NB4 (cell line): ENCODE results near the gene ADAMTS7.
"Not testable (repeated sequence)": the region's sequence is repeated elsewhere in the genome, so short reads cannot be mapped to it uniquely, and the experiment has no call there.

ENCODE experiments used
- DNase-seq: peaks from one replicate; pipeline ENCODE4 v3.0.0; 2010; ENCODE audit warnings: low read depth
- H3K4me3 ChIP-seq: one replicate; pipeline ENCODE4 v1.5.1; 2011; ENCODE audit warnings: mild to moderate bottlenecking, low read depth, low read length, moderate library complexity
- MYC ChIP-seq: IDR thresholded peaks from 2 replicates; pipeline ENCODE4 v1.6.1; 2011; ENCODE audit warnings: low read depth, low read length
- POLR2A ChIP-seq: IDR thresholded peaks from 2 replicates; pipeline ENCODE4 v1.6.1; 2011; ENCODE audit warnings: mild to moderate bottlenecking; ENCODE audit not compliant: insufficient read length; ENCODE audit errors: extremely low read depth
- TF ChIP-seq, protein P1 (sequence below): IDR thresholded peaks from 2 replicates; pipeline ENCODE4 v1.6.1; 2011; ENCODE audit warnings: low read depth, low read length
- TF ChIP-seq, protein P2 (sequence below): IDR thresholded peaks from one replicate; pipeline ENCODE4 v1.5.1; 2012; ENCODE audit warnings: low read depth, low read length

Gene ADAMTS7

DNA sequence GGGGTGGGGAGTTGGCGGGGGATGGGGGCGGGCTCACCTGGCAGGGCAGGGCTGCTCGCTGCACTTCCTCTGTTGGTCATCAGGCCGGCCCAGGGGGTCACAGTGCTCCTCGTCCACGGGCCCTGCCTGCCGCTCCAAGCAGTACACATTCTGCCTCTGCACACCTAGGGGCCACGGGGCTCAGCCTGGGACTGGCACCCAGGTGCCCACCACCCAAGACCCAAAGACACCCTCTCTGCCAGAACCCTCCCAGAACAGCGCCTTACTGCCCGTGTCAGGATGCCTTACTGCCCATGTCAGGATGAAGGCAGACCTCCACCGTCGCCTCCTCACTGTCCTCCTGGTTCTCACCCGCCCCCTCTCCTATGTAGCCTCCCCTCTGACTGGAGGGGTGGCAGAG, 43.2 kb downstream of the ADAMTS7 start:
- H3K4me3 ChIP-seq = no peak overlapping the region
- TF ChIP-seq, protein P1, sequence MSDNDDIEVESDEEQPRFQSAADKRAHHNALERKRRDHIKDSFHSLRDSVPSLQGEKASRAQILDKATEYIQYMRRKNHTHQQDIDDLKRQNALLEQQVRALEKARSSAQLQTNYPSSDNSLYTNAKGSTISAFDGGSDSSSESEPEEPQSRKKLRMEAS = no peak
- TF ChIP-seq, protein P2, sequence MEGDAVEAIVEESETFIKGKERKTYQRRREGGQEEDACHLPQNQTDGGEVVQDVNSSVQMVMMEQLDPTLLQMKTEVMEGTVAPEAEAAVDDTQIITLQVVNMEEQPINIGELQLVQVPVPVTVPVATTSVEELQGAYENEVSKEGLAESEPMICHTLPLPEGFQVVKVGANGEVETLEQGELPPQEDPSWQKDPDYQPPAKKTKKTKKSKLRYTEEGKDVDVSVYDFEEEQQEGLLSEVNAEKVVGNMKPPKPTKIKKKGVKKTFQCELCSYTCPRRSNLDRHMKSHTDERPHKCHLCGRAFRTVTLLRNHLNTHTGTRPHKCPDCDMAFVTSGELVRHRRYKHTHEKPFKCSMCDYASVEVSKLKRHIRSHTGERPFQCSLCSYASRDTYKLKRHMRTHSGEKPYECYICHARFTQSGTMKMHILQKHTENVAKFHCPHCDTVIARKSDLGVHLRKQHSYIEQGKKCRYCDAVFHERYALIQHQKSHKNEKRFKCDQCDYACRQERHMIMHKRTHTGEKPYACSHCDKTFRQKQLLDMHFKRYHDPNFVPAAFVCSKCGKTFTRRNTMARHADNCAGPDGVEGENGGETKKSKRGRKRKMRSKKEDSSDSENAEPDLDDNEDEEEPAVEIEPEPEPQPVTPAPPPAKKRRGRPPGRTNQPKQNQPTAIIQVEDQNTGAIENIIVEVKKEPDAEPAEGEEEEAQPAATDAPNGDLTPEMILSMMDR = no peak
- no peak for TF ChIP-seq POLR2A
- no peak for TF ChIP-seq MYC
- DNase-seq = no peak

DNA sequence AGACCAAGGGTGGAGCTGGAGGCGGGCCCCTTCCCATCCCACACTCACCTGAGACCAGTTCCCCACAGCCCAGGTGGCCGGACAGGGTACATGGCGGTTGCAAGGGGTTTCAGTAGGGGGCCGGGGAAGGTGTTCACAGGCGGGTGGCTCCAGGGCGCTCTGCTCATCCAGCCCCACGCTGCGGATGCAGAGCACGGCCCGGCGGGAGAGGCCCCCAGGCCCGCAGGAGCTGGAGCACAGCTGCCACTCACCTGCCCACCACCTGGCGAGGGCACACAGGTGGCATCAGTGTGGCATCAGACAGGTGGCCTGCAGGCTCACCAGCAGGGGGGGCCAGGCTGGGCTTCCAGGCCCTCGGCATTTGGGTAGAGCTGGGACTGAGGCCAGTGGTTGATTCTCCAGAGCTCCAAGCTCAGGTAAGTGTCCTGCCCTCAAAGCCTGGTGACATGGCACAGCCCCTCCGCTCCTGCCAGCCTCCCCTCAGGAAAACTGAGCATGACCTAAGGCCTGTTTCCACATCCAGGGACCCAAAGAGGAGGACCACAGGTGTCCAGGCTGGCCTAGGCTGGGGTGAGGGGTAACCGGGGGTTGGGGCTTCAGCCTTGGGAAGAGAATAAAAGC, 43.8 kb downstream of the ADAMTS7 start:
- TF ChIP-seq POLR2A (no peak), MYC (no peak)
- TF ChIP-seq, protein P2 = no peak
- TF ChIP-seq, protein P1 = no peak
- H3K4me3 ChIP-seq = no peak overlapping the region
- no peak for DNase-seq

DNA sequence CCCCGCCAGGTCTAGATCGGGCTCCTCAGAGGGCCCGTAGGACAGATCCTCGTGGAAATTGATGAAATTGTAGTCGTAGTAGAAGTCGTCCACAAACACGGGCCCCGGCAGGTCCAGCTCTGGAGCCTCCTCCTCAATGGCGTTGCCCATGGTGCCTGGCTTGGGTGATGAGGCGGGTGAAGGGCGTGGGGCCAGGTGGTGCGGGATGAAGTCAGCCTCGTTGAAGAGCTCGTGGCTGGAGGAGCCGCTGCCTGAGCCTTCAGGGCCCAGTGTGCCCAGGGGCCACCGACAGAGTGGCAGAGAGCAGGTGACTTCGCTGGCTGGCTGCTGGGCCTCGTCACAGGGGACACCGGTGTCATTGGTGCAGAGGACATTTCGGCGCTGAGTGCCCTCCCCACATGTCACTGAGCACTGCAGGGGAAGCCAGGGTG, 44.6 kb downstream of the ADAMTS7 start:
- not testable (repeated sequence) for DNase-seq, H3K4me3 ChIP-seq

DNA sequence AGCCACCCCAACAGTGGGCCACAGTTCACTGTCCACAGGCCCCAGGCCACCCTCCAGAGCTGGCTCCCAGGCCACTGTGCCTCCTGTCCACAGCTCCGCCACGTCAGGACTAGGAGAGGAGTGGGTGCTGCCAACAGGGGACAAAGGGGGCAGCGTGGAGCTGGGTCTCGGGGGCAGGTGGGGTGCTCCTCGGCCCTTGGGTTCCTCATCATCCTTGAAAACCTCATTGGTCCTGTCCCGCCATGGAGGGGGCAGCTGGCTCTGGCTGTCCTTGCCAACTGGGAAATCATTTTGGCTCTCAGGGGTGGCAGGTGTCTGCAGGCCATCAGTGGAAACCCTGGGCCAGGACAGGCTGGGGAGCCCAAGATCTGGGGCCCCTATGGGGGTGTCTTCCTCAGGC, 45.2 kb downstream of the ADAMTS7 start:
- DNase-seq = no peak

DNA sequence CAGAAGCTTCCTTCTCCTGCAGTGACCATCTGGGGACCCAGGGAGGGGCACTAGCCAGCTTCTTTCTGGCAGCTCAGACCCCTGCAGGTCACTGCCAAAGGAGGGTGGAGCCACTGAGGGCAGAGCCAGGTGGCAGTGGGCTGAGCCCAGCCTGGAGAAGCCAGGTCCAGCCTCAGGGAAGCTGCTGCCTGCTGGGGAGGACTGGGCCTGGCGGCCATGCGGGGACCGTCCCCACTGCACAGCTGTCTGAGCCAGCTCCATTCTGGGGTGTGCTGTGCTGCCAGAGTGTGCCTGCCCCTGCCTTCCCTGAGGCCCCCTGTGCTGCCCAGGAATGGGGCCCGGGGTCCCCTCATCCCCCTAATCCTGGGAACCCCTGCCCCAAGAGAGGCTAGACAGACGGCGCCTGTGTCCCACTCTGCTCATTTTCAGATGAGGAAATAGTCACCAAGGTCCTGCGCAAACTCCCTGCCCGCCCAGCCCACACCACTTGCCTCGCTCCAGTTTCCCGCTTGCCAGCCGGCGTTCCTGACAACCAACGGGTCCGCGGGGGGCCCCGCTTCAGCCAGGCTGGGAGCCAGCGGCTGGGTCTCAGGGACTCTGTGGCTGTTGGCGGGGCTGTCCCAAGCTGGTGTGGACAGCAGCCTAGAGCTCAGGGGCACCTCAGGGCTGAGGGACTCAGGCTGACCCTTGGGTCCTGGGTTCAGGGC, 46.0 kb downstream of the ADAMTS7 start:
- H3K4me3 ChIP-seq, DNase-seq: not testable (repeated sequence)

More for the DNA sequence above, 45.2 kb downstream of the ADAMTS7 start:
- H3K4me3 ChIP-seq = no peak overlapping the region
- TF ChIP-seq, protein P1 = no peak
- TF ChIP-seq, protein P2 = no peak
- TF ChIP-seq MYC (no peak), POLR2A (no peak)

DNA sequence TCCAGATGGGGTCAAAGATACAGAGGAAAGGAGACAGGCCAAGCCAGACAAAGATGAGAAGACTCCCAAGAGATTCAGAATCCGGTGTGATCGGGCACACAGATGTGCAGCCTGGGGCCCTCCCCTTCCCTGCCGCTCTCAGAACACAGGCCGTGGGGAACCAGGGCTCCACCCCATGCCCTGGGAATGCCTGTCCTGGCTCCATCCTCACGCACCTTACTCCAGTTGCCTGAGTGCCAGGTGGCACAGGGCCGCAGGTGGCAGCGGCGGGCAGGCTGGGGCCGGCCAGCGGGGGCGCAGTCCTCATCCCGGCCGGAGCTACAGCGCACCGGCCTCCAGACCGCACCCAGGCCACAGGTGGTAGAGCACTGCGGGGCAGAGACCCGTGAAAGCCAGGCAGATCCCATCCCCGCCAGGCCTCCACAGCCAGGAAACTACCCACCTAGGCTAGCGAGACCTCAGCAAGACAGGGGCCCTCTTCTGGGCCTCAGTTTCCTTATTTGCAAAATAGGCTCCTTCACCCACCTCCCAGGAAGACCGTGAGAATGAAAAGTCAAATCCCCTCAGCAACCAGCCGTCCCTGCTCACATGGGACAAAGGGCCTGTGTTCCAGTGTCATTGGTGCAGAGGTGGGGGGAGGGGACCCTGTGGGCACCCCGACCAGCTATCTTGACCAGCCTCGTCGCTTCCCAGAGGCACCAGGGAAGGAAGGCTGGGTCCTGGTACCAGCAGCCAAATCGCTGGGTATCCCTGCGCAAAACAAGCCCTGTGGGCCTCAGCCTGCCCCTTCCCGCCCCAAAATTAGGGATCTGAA, 46.7 kb downstream of the ADAMTS7 start:
- not testable (repeated sequence) for H3K4me3 ChIP-seq, DNase-seq

DNA sequence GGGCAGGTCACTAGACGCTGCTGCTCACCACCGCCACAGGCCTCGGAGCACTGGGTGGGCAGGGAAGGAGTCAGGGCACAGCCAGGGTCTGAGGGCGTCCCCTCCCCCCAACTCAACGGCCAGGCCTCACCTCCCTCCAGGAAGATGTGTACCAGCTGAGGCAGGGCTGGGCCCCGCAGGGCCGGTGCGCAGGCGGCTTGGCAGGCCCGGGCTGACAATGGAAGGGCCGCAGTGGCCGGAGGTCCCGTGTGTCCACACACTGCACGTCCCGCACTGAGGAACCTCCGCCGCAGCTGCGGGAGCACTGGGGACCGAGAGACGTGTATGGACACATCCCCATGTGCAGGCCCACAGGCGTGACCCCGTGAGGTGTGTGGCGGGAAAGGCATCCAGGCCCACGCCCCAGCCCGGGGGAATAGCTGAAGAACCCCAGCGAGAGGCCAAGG, 47.4 kb downstream of the ADAMTS7 start:
- no peak for DNase-seq
- TF ChIP-seq, protein P2 = no peak
- TF ChIP-seq, protein P1 = no peak
- no peak overlapping the region for H3K4me3 ChIP-seq
